SK-N-MC (cell line): ENCODE data around the gene TJP1.
"Not testable (repeated sequence)": the region's sequence is repeated elsewhere in the genome, so short reads cannot be mapped to it uniquely, and the experiment has no call there.

Experiments used
- DNase-seq: peaks from one replicate; pipeline ENCODE4 v3.0.0-alpha.2; 2011; ENCODE audit warnings: low read depth, low spot score
- H3K27ac ChIP-seq: fragments of 200-600 bp; sonication (generic); 2 replicates; pipeline ENCODE4 v1.5.1; 2016; ENCODE audit warnings: mixed run types
- H3K36me3 ChIP-seq: fragments of 200-600 bp; sonication (generic); 2 replicates; pipeline ENCODE4 v1.6.1; 2017; ENCODE audit warnings: antibody characterized with exemption, low read length, mixed read lengths; ENCODE audit not compliant: insufficient read depth
- H3K4me3 ChIP-seq: fragments of 200-600 bp; sonication (generic); 2 replicates; pipeline ENCODE4 v1.5.1; 2016
- H3K9ac ChIP-seq: fragments of 200-600 bp; sonication (generic); 2 replicates; pipeline ENCODE4 v1.8.0; 2017; ENCODE audit warnings: mixed run types, mixed read lengths; ENCODE audit not compliant: insufficient read length
- H3K9me3 ChIP-seq: fragments of 200-600 bp; sonication (generic); 2 replicates; pipeline ENCODE4 v1.6.1; 2017; ENCODE audit warnings: low read depth, mild to moderate bottlenecking, antibody characterized with exemption, low read length, moderate library complexity, mixed read lengths
- EZH2 ChIP-seq: fragments of 200-600 bp; sonication (generic); IDR thresholded peaks from one replicate; pipeline ENCODE4 v1.6.1; 2017; ENCODE audit warnings: antibody characterized with exemption
- FOXP2 ChIP-seq: optimal IDR thresholded peaks from 2 replicates; pipeline ENCODE3; 2011; ENCODE audit warnings: mild to moderate bottlenecking, moderate library complexity; ENCODE audit not compliant: insufficient read depth; ENCODE audit errors: extremely low read length, control extremely low read depth
- POLR2AphosphoS5 ChIP-seq: IDR thresholded peaks from 2 replicates; pipeline ENCODE4 v1.6.1; 2012; ENCODE audit warnings: mild to moderate bottlenecking, low read depth, low read length, borderline replicate concordance

The TJP1 gene

GRCh38 chr15:29743475-29743874 is 78.8 kb downstream of the TJP1 start:
- TF ChIP-seq POLR2AphosphoS5, result no peak
- TF ChIP-seq FOXP2, result no peak
- no peak for TF ChIP-seq EZH2
- Histone ChIP-seq H3K36me3 (no peaks in the 10 kb centered on the region), H3K9me3 (no peaks in the 10 kb centered on the region), H3K4me3 (no peak overlapping the region), H3K9ac (no peak overlapping the region), H3K27ac (no peak overlapping the region)
- DNase-seq, result no peak

GRCh38 chr15:29740692-29741311 is 81.5 kb downstream of the TJP1 start:
- H3K27ac ChIP-seq, result no peak overlapping the region
- no peaks in the 10 kb centered on the region for H3K36me3 ChIP-seq
- DNase-seq, result no peak
- H3K9me3 ChIP-seq, result no peaks in the 10 kb centered on the region
- TF ChIP-seq EZH2 (no peak), FOXP2 (no peak), POLR2AphosphoS5 (no peak)
- H3K9ac ChIP-seq, result no peak overlapping the region
- no peak overlapping the region for H3K4me3 ChIP-seq

GRCh38 chr15:29736744-29737020 is 85.6 kb downstream of the TJP1 start:
- H3K9me3 ChIP-seq, result no peaks in the 10 kb centered on the region
- H3K27ac ChIP-seq, result no peak overlapping the region
- no peaks in the 10 kb centered on the region for H3K36me3 ChIP-seq
- H3K9ac ChIP-seq, result no peak overlapping the region
- TF ChIP-seq POLR2AphosphoS5, result no peak
- no peak for TF ChIP-seq FOXP2
- no peak for TF ChIP-seq EZH2
- no peak for DNase-seq
- no peak overlapping the region for H3K4me3 ChIP-seq

GRCh38 chr15:29736012-29736743 is 86.1 kb downstream of the TJP1 start:
- Histone ChIP-seq H3K4me3 (no peak overlapping the region), H3K27ac (no peak overlapping the region), H3K9ac (no peak overlapping the region), H3K9me3 (no peaks in the 10 kb centered on the region), H3K36me3 (no peaks in the 10 kb centered on the region)
- no peak for TF ChIP-seq POLR2AphosphoS5
- no peak for DNase-seq

GRCh38 chr15:29734917-29735572 is 87.2 kb downstream of the TJP1 start:
- Histone ChIP-seq H3K36me3 (no peaks in the 10 kb centered on the region), H3K27ac (no peak overlapping the region), H3K4me3 (no peak overlapping the region), H3K9me3 (no peaks in the 10 kb centered on the region), H3K9ac (no peak overlapping the region)
- no peak for TF ChIP-seq POLR2AphosphoS5
- TF ChIP-seq EZH2, result no peak
- no peak for TF ChIP-seq FOXP2
- DNase-seq, result no peak

GRCh38 chr15:29731865-29732264 is 90.4 kb downstream of the TJP1 start:
- H3K36me3 ChIP-seq, result no peaks in the 10 kb centered on the region
- no peak overlapping the region for H3K4me3 ChIP-seq
- no peak overlapping the region for H3K27ac ChIP-seq
- no peak overlapping the region for H3K9ac ChIP-seq
- no peaks in the 10 kb centered on the region for H3K9me3 ChIP-seq
- no peak for TF ChIP-seq POLR2AphosphoS5
- no peak for TF ChIP-seq EZH2
- no peak for TF ChIP-seq FOXP2
- no peak for DNase-seq

GRCh38 chr15:29730471-29730870 is 91.8 kb downstream of the TJP1 start:
- H3K36me3 ChIP-seq, DNase-seq, H3K27ac ChIP-seq, H3K9ac ChIP-seq, H3K9me3 ChIP-seq, H3K4me3 ChIP-seq: not testable (repeated sequence)

GRCh38 chr15:29728418-29728817 is 93.8 kb downstream of the TJP1 start:
- Histone ChIP-seq H3K36me3 (no peaks in the 10 kb centered on the region), H3K9me3 (no peaks in the 10 kb centered on the region), H3K27ac (no peak overlapping the region), H3K9ac (no peak overlapping the region), H3K4me3 (no peak overlapping the region)
- no peak for DNase-seq
- TF ChIP-seq POLR2AphosphoS5 (no peak), FOXP2 (no peak), EZH2 (no peak)

GRCh38 chr15:29727871-29728270 is 94.4 kb downstream of the TJP1 start:
- H3K36me3 ChIP-seq, result no peaks in the 10 kb centered on the region
- no peaks in the 10 kb centered on the region for H3K9me3 ChIP-seq
- no peak overlapping the region for H3K27ac ChIP-seq
- TF ChIP-seq POLR2AphosphoS5, result no peak
- no peak for TF ChIP-seq FOXP2
- no peak for TF ChIP-seq EZH2
- DNase-seq, result no peak
- no peak overlapping the region for H3K4me3 ChIP-seq
- H3K9ac ChIP-seq, result no peak overlapping the region
